Esophagus muscularis mucosa (tissue), 4 donors: Measurements from ENCODE around the gene VMP1. TPM values are rescaled to one million over a fixed set of nuclear protein-coding genes. Genes with fewer than 3 reads are reported as not detected.

ENCODE experiments used
- DNase-seq: peaks from one replicate; pipeline ENCODE4 v3.0.0-alpha.2; 2017; ENCODE audit errors: extremely low spot score
- H3K27ac ChIP-seq, 4 donors: fragments of 200-600 bp; sonication (generic); replicated peaks in 1 of 4; 1 replicate in 3 of 4; 2 replicates in 1 of 4; pipeline ENCODE4 v1.5.1; 2016 to 2019; ENCODE audit warnings: mild to moderate bottlenecking in 1 of 4
- H3K27me3 ChIP-seq, 4 donors: fragments of 200-600 bp; sonication (generic); one replicate each; pipeline versions ENCODE4 v1.5.1 to v1.6.0; 2016 to 2019
- H3K36me3 ChIP-seq, 4 donors: fragments of 200-600 bp; sonication (generic); one replicate each; pipeline ENCODE4 v1.5.1; 2016 to 2019
- H3K4me1 ChIP-seq, 4 donors: fragments of 200-600 bp; sonication (generic); one replicate each; pipeline ENCODE4 v1.5.1; 2016 to 2019
- H3K4me3 ChIP-seq, 4 donors: fragments of 200-600 bp; sonication (generic); 1 replicate in 2 of 4; 2 replicates in 2 of 4; pipeline ENCODE4 v1.5.1; 2016 to 2019; ENCODE audit warnings: mild to moderate bottlenecking in 4 of 4, moderate library complexity in 1 of 4
- H3K9me3 ChIP-seq, 4 donors: fragments of 200-600 bp; sonication (generic); 1 replicate in 3 of 4; 2 replicates in 1 of 4; pipeline ENCODE4 v1.5.1; 2016 to 2019
- CTCF ChIP-seq, 3 experiments: fragments of 200-600 bp in 2 of 3; fragments of 450-650 bp in 1 of 3; sonication (generic) in 2 of 3; IDR thresholded peaks; one replicate each; pipeline ENCODE4 v1.5.1; 2017 to 2019; ENCODE audit warnings: antibody characterized with exemption in 3 of 3, mild to moderate bottlenecking in 2 of 3, moderate library complexity in 1 of 3
- EP300 ChIP-seq: sonication (generic); formaldehyde crosslinking; IDR thresholded peaks from one replicate; pipeline ENCODE4 v1.6.1; 2017; ENCODE audit warnings: antibody characterized with exemption
- POLR2A ChIP-seq: fragments of 450-650 bp; IDR thresholded peaks from one replicate; pipeline ENCODE4 v1.6.1; 2017; ENCODE audit warnings: antibody characterized with exemption, moderate library complexity, mild to moderate bottlenecking, low read depth
- POLR2AphosphoS5 ChIP-seq, 2 donors: sonication (generic); formaldehyde crosslinking; IDR thresholded peaks; one replicate each; pipeline ENCODE4 v1.6.1; 2017; ENCODE audit warnings: antibody characterized with exemption in 2 of 2
- WGBS: methylation state at CpG from one replicate; pipeline ENCODE4 v1.1.5; 2018; 5-methylcytosine and 5-hydroxymethylcytosine counted together
- intact Hi-C: fragments of 100-400 bp; cut with DNase I; formaldehyde crosslinking; loops from one replicate; pipeline ENCODE4 v1.15.1; 2023
- total RNA-seq, 4 donors: library from RNA; depleted of rRNA; stranded (reverse); fragments of >200 nt; gene quantifications; one replicate each; pipeline versions ENCODE4 v1.1.0 to v1.2.1, GENCODE V29; 2016

VMP1 gene
- total RNA-seq, 4 donors from 2014 or later = 47.3 to 137 (median 59.6) TPM

- Histone ChIP-seq H3K27me3 (no peaks in the 10 kb centered on the region), H3K27ac (peak overlapping the region; percentile 75 to 83 (median 80)), H3K4me3 (no peak overlapping the region), H3K4me1 (peaks cover 33 to 76% (median 69%) of the 10 kb centered on the region in 4 donors), H3K9me3 (no peaks in the 10 kb centered on the region), H3K36me3 (no peaks in the 10 kb centered on the region)
- 93% methylated on average over 1 of the region's 1 CpG for WGBS
- TF ChIP-seq EP300 (no peak), POLR2AphosphoS5 (IDR thresholded peaks at IDR 0.05) (no peak), POLR2A (no peak), CTCF (IDR thresholded peaks at IDR 0.05) (no peak)
- intact Hi-C loops = no loop called here
- no peak for DNase-seq
These were observed 123.5 kb downstream of the VMP1 start for GRCh38 chr17:59830846-59831486.

- Histone ChIP-seq H3K36me3 (no peaks in the 10 kb centered on the region), H3K9me3 (no peaks in the 10 kb centered on the region), H3K27me3 (no peaks in the 10 kb centered on the region), H3K4me3 (no peak overlapping the region), H3K4me1 (peaks cover 40 to 71% (median 60%) of the 10 kb centered on the region in 4 donors), H3K27ac (peak overlapping the region in 3 of 4 donors; percentile 12 to 41 (median 40))
- WGBS = 60% methylated on average over 4 of the region's 4 CpGs
- intact Hi-C loops = no loop called here
- no peak for DNase-seq
- TF ChIP-seq POLR2AphosphoS5 (IDR thresholded peaks at IDR 0.05) (no peak), CTCF (IDR thresholded peaks at IDR 0.05) (no peak), POLR2A (no peak), EP300 (no peak)
These were observed 125.5 kb downstream of the VMP1 start for GRCh38 chr17:59832883-59833379.

GRCh38 chr17:59837308-59838051, 130.0 kb downstream of the VMP1 start:
- no peak for DNase-seq
- Histone ChIP-seq H3K27ac (peak overlapping the region; percentile 87 to 95 (median 91)), H3K9me3 (no peaks in the 10 kb centered on the region), H3K36me3 (peaks cover 0 to 28% (median 6%) of the 10 kb centered on the region in 4 donors), H3K4me3 (peak overlapping the region; percentile 59 to 68 (median 62)), H3K27me3 (no peaks in the 10 kb centered on the region), H3K4me1 (peaks cover 33 to 49% (median 47%) of the 10 kb centered on the region in 4 donors)
- intact Hi-C loops = loop anchor here (5.0 kb wide), 1 partner anchor 85 kb away; no protein-coding TSS in a partner anchor
- 2% methylated on average over 8 of the region's 8 CpGs for WGBS
- TF ChIP-seq POLR2AphosphoS5 (IDR thresholded peaks at IDR 0.05) (peak; percentile 91 to 98), EP300 (peak; percentile 88), POLR2A (peak; percentile 77), CTCF (IDR thresholded peaks at IDR 0.05) (no peak)

- H3K27me3 ChIP-seq = no peaks in the 10 kb centered on the region
- peaks cover 28 to 48% (median 47%) of the 10 kb centered on the region in 4 donors for H3K4me1 ChIP-seq
- WGBS = 8% methylated on average over 8 of the region's 8 CpGs
- peaks cover 0 to 28% (median 6%) of the 10 kb centered on the region in 4 donors for H3K36me3 ChIP-seq
- intact Hi-C loops = loop anchor here (5.0 kb wide), 1 partner anchor 86 kb away; no protein-coding TSS in a partner anchor
- no peaks in the 10 kb centered on the region for H3K9me3 ChIP-seq
- peak overlapping the region; percentile 87 to 95 (median 91) for H3K27ac ChIP-seq
- DNase-seq = no peak
- peak overlapping the region; percentile 59 to 68 (median 62) for H3K4me3 ChIP-seq
- TF ChIP-seq POLR2A = no peak
- TF ChIP-seq EP300 = no peak
- no peak for TF ChIP-seq CTCF (IDR thresholded peaks at IDR 0.05)
- TF ChIP-seq POLR2AphosphoS5 (IDR thresholded peaks at IDR 0.05) = no peak
These were observed 130.8 kb downstream of the VMP1 start for GRCh38 chr17:59838052-59838916.
